Measurements from ENCODE around the gene ATG9B.
A peak's percentile ranks its signal among the peaks of the same experiment; 100 is the strongest.
"Not testable (repeated sequence)": the region's sequence is repeated elsewhere in the genome, so short reads cannot be mapped to it uniquely, and the experiment has no call there.

The ATG9B gene

DNA sequence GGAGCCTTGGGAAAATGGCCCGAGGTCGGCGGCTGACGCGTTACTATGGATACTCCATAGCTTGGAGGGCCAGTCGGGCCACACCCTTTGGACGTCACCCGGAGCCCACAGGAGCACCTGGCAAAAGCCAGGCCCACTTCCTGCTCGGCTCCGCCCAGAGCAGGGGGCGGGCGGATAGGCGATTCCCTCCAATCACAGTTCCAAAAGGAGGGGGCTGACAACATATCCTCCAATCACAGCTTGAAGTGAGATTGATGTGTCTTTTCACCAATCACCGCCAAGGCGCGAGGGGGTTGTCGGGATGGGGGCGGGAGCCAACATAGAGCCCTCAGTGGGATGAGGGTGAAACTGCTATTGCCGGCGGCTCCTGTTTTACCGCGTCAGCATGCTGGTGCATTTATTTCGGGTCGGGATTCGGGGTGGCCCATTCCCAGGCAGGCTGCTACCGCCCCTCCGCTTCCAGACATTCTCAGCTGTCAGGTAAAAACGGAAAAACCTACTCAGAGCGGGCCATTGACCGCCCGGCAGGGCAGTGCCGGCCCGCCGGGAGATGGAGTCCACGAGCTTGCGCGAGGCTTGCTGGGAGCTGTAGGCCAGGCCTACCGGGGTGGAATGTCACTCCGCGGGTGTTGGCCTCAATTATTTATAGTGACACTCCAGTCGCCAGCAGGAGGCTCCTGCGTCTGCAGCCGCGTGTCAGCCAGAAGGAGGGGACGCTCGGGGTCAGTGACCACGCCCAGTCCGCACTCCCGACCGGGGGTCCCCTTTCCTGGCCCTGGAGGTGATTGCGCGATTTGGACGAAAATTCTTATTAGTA lies 4.0 kb upstream of the ATG9B start, which contains the start of gene ABCB8:
ABCB8 (plus strand) TSS at position 320 of the 817 bp plus-strand sequence; CDS start at position 386, 66 bp downstream.
- peaks cover 19% of the 10 kb centered on the region for H3K4me1 ChIP-seq (ENCODE audit: control insufficient read depth, insufficient read depth, low read length)
- H3K9ac ChIP-seq (ENCODE audit: low read length), result peak within 1 kb of the TSS; percentile 62
- no peaks in the 10 kb centered on the region for H3K9me3 ChIP-seq (ENCODE audit: control insufficient read depth, low read length)
- H3K27me3 ChIP-seq (ENCODE audit: control insufficient read depth, insufficient read depth, low read length), result no peaks in the 10 kb centered on the region
- H3K4me3 ChIP-seq (ENCODE audit: low read length), result peak within 1 kb of the TSS; percentile 99
- H3K36me3 ChIP-seq (ENCODE audit: control insufficient read depth, insufficient read depth, low read length), result no peaks in the 10 kb centered on the region

DNA sequence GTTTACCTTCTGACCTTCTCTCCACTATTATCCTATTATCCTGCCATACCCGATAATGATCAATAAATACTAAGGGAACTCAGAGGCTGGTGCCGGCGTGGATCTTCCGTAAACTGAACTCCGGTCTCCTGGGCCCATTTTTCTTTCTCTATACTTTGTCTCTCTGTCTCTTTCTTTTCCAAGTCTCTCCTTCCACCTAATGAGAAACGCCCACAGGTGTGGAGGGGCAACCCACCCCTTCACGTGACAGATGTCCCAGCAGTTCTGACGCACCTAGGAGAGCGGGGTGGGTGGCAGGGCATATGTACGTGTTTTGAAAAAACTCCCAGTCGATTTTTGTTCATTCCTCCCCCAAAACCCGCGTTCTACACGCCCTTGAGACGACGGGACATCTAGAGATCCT lies 3.4 kb upstream of the ATG9B start:
- H3K9ac ChIP-seq (ENCODE audit: low read length), result peak overlapping the region; percentile 62
- not testable (repeated sequence) for H3K27me3 ChIP-seq (ENCODE audit: control insufficient read depth, insufficient read depth, low read length); H3K36me3 ChIP-seq (ENCODE audit: control insufficient read depth, insufficient read depth, low read length); H3K9me3 ChIP-seq (ENCODE audit: control insufficient read depth, low read length)
- H3K4me3 ChIP-seq (ENCODE audit: low read length), result peak overlapping the region; percentile 29
- H3K4me1 ChIP-seq (ENCODE audit: control insufficient read depth, insufficient read depth, low read length), result peaks cover 19% of the 10 kb centered on the region

DNA sequence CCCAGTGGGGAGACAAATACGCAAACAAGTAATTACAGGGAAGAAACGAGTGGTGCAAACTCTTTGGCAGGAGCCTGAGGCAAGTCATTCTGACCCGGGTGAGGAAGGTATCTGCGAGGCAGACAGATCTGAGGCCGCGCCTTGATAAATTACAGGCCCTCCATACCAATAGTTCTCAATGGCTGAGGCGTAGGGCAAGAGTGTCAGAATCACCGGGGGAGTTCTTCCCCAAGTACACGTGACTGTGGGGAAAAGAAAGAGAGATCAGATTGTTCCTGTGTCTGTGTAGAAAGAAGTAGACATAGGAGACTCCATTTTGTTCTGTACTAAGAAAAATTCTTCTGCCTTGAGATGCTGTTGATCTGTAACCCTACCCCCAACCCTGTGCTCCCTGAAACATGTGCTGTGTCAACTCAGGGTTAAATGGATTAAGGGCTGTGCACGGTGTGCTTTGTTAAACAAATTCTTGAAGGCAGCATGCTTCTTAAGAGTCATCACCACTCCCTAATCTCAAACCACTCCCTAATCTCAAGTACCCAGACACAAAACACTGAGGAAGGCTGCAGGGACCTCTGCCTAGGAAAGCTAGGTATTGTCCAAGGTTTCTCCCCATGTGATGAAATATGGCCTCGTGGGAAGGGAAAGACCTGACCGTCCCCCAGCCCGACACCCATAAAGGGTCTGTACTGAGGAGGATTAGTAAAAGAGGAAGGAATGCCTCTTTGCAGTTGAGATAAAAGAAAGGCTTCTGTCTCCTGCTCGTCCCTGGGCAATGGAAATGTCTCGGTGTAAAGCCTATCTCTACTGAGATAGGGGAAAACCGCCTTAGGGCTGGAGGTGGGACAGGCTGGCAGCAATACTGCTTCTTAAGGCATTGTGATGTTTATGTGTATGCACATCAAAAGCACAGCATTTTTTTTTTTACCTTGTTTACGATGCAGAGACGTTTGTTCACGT lies 2.8 kb upstream of the ATG9B start:
- not testable (repeated sequence) for H3K27me3 ChIP-seq (ENCODE audit: control insufficient read depth, insufficient read depth, low read length); H3K9me3 ChIP-seq (ENCODE audit: control insufficient read depth, low read length); H3K36me3 ChIP-seq (ENCODE audit: control insufficient read depth, insufficient read depth, low read length); H3K4me3 ChIP-seq (ENCODE audit: low read length)
- peaks cover 19% of the 10 kb centered on the region for H3K4me1 ChIP-seq (ENCODE audit: control insufficient read depth, insufficient read depth, low read length)
- peak overlapping the region; percentile 62 for H3K9ac ChIP-seq (ENCODE audit: low read length)

DNA sequence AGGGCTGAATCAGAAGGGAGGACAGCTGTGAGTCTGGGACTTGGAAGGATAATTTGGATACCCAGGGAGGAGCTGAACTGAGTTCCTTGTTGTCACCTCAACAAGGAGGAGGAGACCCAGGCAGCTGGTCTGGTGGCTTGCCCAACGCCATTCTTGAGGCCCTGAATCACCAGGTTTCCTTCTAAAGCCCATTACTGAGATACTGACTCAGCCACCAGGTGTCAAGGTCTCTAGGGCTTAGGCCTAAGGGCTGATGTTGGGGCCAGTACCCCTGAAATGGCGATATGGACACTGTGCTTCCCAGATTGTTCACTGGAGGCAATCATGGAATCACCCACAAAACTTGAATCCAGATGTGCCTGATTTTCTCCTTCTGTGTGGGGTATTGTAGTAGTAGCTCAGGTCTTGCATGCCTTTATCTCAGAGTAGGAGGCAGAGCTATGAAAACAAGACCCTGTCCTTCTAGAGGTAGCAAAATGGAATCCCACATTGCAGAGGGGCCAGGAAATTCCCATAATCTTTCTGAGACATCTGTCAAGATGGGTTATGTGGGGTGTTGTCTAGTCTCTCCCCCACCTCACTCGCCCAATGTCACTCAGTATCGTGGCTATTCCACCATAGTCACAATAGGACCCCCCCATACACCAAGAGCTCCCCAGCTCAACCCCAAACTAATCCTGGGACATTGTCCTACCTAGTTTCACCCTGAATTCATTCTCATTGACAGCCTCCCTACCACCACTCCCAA lies 1.8 kb upstream of the ATG9B start:
- no peaks in the 10 kb centered on the region for H3K9me3 ChIP-seq (ENCODE audit: control insufficient read depth, low read length)
- H3K4me1 ChIP-seq (ENCODE audit: control insufficient read depth, insufficient read depth, low read length), result peaks cover 19% of the 10 kb centered on the region
- no peaks in the 10 kb centered on the region for H3K27me3 ChIP-seq (ENCODE audit: control insufficient read depth, insufficient read depth, low read length)
- no peak overlapping the region for H3K4me3 ChIP-seq (ENCODE audit: low read length)
- no peaks in the 10 kb centered on the region for H3K36me3 ChIP-seq (ENCODE audit: control insufficient read depth, insufficient read depth, low read length)
- H3K9ac ChIP-seq (ENCODE audit: low read length), result no peak overlapping the region

DNA sequence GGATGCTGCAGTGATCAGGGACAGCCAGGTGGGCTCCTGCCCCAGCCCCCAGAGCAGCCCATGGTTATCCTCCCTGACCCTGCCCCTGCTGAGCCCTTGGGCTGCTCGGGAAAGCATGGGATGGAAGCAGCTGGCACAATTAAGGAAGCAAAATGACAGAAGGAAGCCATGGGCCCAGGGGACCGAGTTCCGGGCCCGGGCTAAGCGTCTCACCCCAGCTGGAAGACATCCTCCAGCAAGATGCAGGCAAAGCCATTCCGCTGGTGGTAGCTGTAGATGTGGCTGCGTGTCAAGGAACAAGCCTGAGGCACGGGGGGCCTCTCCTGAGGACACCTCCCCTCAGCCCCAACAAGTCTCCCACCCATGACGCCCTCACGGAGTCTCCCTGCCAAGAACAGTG lies 1.1 kb downstream of the ATG9B start:
- peaks cover 19% of the 10 kb centered on the region for H3K4me1 ChIP-seq (ENCODE audit: control insufficient read depth, insufficient read depth, low read length)
- no peaks in the 10 kb centered on the region for H3K36me3 ChIP-seq (ENCODE audit: control insufficient read depth, insufficient read depth, low read length)
- peaks cover 25% of the 10 kb centered on the region for H3K27me3 ChIP-seq (ENCODE audit: control insufficient read depth, insufficient read depth, low read length)
- H3K9ac ChIP-seq (ENCODE audit: low read length), result no peak overlapping the region
- no peak overlapping the region for H3K4me3 ChIP-seq (ENCODE audit: low read length)
- no peaks in the 10 kb centered on the region for H3K9me3 ChIP-seq (ENCODE audit: control insufficient read depth, low read length)

DNA sequence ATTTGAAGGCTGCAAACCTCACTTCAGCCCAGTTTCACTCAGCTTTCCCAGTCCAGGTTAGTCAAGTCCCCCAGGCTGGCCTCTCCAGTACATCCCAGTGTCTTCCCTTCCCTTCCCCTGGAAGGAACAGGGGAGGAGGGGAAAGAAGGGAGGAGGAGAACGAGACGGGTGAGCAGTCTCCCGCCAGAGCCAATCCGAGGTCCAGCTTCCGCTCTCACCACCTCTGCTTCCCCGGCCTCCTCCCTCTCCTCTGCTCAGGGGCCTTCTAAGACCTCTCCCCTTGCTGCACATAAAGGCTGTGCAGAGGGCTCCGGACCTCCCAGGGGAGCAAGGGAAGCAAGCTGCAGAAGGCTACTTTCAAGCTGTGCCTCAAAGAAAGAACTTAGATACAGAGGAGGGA lies 4.1 kb downstream of the ATG9B start:
- Histone ChIP-seq H3K4me1 (ENCODE audit: control insufficient read depth, insufficient read depth, low read length) (peaks cover 12% of the 10 kb centered on the region), H3K9me3 (ENCODE audit: control insufficient read depth, low read length) (no peaks in the 10 kb centered on the region), H3K9ac (ENCODE audit: low read length) (no peak overlapping the region), H3K4me3 (ENCODE audit: low read length) (no peak overlapping the region), H3K36me3 (ENCODE audit: control insufficient read depth, insufficient read depth, low read length) (no peaks in the 10 kb centered on the region), H3K27me3 (ENCODE audit: control insufficient read depth, insufficient read depth, low read length) (peaks cover 44% of the 10 kb centered on the region)

DNA sequence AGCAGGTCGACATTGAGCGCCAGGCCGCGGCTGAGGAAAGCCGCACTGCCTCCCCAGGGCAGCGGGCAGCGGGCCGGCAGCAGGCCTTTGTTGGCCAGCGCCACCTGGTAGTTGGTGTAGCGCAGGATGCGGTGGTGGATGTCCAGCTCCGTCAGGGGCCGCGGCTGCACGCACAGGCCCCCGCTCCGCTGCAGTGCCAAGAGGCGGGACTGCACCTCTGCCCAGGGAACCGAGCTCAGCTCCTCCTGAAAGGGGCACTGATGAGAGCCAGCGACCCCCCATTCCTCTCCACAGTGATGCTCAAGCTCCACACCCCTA lies 5.2 kb downstream of the ATG9B start:
- no peak overlapping the region for H3K9ac ChIP-seq (ENCODE audit: low read length)
- H3K4me1 ChIP-seq (ENCODE audit: control insufficient read depth, insufficient read depth, low read length), result peaks cover 12% of the 10 kb centered on the region
- no peaks in the 10 kb centered on the region for H3K36me3 ChIP-seq (ENCODE audit: control insufficient read depth, insufficient read depth, low read length)
- peaks cover 44% of the 10 kb centered on the region for H3K27me3 ChIP-seq (ENCODE audit: control insufficient read depth, insufficient read depth, low read length)
- no peaks in the 10 kb centered on the region for H3K9me3 ChIP-seq (ENCODE audit: control insufficient read depth, low read length)
- no peak overlapping the region for H3K4me3 ChIP-seq (ENCODE audit: low read length)

DNA sequence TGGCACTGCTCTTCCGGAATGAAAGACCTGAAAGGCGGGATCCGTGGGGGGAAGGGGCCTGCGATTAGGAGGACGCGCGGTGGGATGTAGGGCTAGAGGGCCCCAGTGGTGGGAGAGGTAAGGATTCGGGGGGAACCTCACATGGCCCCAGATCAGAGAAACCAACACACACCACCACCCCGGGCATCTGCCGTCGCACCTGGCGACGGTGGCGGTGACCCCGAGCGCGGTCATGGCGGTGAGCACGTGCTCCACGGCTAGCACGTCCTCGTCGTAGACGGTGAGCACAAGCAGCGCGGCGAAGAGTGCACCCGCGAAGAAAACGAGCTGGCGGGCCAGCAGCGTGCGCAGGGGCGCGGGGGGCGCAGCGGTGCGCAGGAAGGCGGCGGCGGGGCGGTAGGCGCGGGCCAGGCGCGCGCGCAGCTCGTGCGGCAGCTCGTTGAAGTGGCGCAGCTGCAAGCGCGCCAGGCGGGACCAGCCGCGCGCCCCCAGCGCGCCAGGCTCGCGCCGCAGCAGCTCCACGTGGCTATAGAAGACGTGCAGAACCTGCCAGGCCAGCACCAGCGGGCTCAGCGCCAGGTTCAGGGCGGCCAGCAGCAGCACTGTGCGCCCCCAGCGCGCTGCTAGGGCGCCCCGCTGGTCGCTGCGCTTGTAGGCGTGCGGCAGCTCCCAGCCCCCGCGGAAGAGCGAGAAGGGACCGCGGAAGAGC lies 5.7 kb downstream of the ATG9B start:
- H3K4me3 ChIP-seq (ENCODE audit: low read length), result no peak overlapping the region
- H3K4me1 ChIP-seq (ENCODE audit: control insufficient read depth, insufficient read depth, low read length), result peaks cover 12% of the 10 kb centered on the region
- H3K27me3 ChIP-seq (ENCODE audit: control insufficient read depth, insufficient read depth, low read length), result peaks cover 44% of the 10 kb centered on the region
- no peaks in the 10 kb centered on the region for H3K9me3 ChIP-seq (ENCODE audit: control insufficient read depth, low read length)
- H3K9ac ChIP-seq (ENCODE audit: low read length), result no peak overlapping the region
- no peaks in the 10 kb centered on the region for H3K36me3 ChIP-seq (ENCODE audit: control insufficient read depth, insufficient read depth, low read length)

DNA sequence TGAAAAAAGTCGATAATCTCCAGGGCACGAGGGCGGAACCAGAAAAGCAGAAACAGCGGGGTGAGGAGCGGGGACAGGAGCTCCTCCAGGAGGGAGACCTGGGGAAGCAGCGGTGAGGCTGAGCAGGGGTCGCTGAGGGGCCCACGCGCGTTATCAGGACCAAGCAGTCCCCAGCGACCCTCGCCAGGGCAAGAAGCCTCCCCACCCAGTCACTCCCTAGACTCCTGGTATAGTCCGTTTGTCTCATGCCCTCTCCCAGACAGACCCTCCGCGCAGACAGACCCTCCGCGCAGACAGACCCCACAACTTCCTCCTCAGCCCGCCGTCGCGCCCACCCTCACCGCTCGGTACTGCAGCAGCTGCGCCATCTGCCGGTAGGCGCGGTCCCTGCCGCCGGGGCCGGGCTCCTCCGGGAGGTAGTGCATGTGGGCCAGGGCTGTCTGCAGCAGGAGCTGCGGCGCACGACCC lies 6.3 kb downstream of the ATG9B start:
- Histone ChIP-seq H3K27me3 (ENCODE audit: control insufficient read depth, insufficient read depth, low read length) (peaks cover 44% of the 10 kb centered on the region), H3K9ac (ENCODE audit: low read length) (no peak overlapping the region), H3K9me3 (ENCODE audit: control insufficient read depth, low read length) (no peaks in the 10 kb centered on the region), H3K36me3 (ENCODE audit: control insufficient read depth, insufficient read depth, low read length) (no peaks in the 10 kb centered on the region), H3K4me3 (ENCODE audit: low read length) (no peak overlapping the region), H3K4me1 (ENCODE audit: control insufficient read depth, insufficient read depth, low read length) (peaks cover 15% of the 10 kb centered on the region)

DNA sequence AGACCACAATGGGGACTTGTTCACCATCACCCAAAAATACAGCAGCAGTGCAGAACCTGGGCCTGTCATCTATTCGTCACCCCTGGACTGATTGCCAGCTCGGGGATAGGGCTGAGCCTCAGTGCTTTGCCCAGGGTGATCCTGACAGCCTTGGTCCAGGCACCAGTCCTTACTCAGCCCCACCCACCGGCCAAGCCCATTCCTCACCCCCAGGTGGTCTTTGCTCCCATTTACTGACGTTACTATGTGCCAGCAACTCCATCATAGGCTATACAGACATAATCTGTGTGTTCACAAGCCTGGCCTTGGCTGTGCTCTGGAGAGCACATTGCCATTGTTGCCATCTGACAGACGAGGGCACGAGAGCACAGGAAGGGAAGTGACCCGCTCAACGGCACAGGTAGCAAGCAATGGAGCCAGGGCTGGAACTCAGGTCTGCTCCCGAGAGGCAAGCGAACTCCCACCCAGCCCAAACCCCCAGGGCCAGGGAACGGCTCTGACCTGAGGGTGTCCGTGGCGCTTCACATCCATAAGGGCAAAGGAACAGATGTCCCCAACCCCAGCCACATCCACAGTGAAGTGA lies 6.8 kb downstream of the ATG9B start:
- Histone ChIP-seq H3K9ac (ENCODE audit: low read length) (no peak overlapping the region), H3K4me3 (ENCODE audit: low read length) (no peak overlapping the region), H3K9me3 (ENCODE audit: control insufficient read depth, low read length) (no peaks in the 10 kb centered on the region), H3K4me1 (ENCODE audit: control insufficient read depth, insufficient read depth, low read length) (peaks cover 20% of the 10 kb centered on the region), H3K36me3 (ENCODE audit: control insufficient read depth, insufficient read depth, low read length) (no peaks in the 10 kb centered on the region), H3K27me3 (ENCODE audit: control insufficient read depth, insufficient read depth, low read length) (peaks cover 44% of the 10 kb centered on the region)

DNA sequence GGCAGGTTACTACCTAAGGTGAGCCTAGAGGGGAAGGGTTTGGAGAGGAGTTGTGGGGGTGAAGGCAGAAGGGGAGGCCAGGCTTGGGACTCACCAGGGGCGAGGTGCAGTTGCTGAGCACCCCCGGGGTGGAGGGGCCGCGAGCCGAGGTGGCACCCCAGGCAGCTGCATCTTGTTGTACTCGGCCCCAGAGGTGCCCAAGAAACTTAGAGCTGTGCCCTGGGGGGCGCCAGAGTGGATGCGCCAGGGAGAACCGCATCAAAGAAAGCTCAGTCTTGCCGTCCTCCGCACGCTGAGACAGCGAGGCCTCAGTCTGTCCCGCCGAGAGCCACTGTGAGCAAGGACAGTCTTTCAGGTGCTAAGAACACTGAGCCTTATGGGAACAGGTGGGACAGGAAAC lies 7.4 kb downstream of the ATG9B start:
- peaks cover 44% of the 10 kb centered on the region for H3K27me3 ChIP-seq (ENCODE audit: control insufficient read depth, insufficient read depth, low read length)
- no peaks in the 10 kb centered on the region for H3K36me3 ChIP-seq (ENCODE audit: control insufficient read depth, insufficient read depth, low read length)
- H3K4me3 ChIP-seq (ENCODE audit: low read length), result no peak overlapping the region
- H3K9ac ChIP-seq (ENCODE audit: low read length), result no peak overlapping the region
- H3K9me3 ChIP-seq (ENCODE audit: control insufficient read depth, low read length), result no peaks in the 10 kb centered on the region
- peaks cover 24% of the 10 kb centered on the region for H3K4me1 ChIP-seq (ENCODE audit: control insufficient read depth, insufficient read depth, low read length)
